IPS-11a (cell line): ENCODE measurements around the gene POLH.
A peak's percentile ranks its signal among the peaks of the same experiment; 100 is the strongest.

Source experiments
- H3K4me3 ChIP-seq: one replicate; pipeline ENCODE4 v1.5.1; 2013; ENCODE audit warnings: low read depth, low read length, control low read depth

Gene POLH

DNA sequence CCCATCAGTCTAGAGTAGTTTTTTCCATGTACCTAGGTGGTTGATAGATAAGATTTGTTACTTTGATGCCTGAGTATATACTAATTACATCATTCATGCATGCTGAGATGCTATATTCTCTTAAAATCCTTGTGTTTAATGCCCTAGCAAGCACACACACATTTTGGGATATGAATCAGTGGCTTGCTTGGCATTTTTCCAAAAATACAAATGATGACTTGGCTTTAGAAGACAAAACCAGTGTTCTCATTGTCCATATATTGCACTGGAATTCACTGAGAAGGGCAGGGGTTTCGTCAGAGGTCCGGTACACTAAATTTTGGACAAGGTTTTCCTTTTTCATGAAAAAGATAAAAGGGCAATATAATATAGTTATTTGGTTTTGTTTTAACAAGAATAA lies 28.2 kb downstream of the POLH start:
- no peak overlapping the region for H3K4me3 ChIP-seq

DNA sequence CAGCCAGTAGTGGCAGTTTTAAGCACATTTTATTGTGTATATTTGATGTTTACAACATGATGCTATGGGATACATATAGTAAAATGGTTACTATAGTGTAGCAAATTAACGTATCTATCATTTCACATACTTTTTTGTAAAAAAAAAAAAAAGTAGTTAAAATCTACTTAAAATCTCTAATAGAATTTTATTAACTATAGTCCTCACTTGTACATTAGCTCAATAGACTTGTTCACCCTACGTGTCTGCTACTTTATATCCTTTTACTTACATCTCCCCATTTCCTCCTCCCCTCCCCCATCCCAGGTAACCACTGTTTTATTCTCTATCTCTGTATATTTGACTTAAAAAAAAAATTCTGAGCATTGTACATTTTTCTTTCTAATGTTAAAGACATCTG lies 30.0 kb downstream of the POLH start:
- H3K4me3 ChIP-seq = no peak overlapping the region

DNA sequence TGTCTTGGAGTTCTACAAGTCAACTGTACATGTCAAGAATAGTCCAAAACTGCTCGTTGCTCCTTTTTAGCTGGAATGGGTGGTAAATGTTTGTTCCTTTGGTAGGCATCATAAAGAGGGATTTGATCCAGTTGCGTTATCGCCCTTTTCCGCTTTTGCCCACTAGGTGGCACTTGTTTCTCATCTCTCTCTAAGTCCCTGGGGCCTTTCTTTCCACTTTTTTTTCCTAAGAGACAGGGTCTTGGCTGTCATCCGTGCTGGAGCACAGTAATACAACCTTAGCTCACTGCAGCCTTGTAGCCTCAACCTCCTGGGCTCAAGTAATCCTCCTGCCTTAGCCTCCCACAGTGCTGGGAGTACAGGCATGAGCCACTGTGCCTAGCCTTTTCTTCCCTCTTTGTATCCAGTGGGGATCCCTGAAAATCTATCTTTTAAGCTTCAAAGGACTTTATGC lies 32.4 kb downstream of the POLH start:
- H3K4me3 ChIP-seq = no peak overlapping the region

DNA sequence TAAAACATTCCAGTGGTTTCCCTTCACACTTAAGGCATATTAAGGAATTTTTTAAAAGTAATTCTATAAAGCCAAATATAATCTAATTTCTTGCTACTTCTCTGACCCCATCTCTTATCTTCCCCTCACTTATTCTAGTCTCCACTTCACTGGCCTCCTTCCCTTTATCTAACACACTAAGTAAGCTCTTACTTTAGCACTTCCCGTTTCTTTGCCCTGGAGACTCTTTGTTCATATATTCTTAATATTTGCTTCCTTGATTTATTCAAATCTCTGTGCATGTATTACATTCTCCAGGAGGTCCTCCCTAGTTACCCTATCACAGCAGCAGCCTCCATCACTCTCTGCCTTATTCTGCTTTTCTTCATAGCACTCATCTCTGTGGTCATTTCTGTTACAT lies 32.8 kb downstream of the POLH start:
- no peak overlapping the region for H3K4me3 ChIP-seq

DNA sequence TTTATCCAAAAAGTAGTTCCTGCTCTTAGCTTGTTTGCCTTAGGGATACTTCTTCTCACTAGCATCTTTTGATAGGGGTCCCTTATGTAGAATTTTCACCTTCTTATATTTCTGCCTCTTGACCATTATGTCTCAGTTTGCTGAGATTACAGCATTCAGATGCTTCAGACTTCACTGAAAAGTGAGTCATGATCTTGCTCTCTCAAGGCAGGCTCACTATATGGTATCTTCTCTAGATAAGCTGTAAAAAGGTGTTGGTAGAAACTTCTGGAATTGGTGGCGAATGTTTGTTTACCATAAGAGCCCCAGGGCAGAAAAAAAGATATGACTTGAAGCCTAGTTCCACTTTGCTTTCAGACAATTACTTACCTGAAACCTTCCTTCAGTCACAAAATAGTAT lies 33.4 kb downstream of the POLH start:
- no peak overlapping the region for H3K4me3 ChIP-seq

DNA sequence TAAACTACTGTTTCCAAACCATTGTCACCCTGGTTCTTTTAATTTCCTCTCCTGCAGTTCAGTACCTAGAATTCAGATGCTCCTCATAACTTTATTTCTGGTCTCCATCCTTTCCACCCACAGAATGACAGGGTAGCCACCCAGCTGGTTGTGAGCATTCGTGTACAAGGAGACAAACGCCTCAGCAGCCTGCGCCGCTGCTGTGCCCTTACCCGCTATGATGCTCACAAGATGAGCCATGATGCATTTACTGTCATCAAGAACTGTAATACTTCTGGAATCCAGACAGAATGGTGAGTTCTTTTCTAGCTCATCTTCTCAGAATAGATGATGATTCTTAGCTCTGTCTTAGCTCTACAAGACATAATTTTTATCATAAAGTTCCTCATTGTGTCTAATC lies 34.4 kb downstream of the POLH start:
- H3K4me3 ChIP-seq = no peak overlapping the region

DNA sequence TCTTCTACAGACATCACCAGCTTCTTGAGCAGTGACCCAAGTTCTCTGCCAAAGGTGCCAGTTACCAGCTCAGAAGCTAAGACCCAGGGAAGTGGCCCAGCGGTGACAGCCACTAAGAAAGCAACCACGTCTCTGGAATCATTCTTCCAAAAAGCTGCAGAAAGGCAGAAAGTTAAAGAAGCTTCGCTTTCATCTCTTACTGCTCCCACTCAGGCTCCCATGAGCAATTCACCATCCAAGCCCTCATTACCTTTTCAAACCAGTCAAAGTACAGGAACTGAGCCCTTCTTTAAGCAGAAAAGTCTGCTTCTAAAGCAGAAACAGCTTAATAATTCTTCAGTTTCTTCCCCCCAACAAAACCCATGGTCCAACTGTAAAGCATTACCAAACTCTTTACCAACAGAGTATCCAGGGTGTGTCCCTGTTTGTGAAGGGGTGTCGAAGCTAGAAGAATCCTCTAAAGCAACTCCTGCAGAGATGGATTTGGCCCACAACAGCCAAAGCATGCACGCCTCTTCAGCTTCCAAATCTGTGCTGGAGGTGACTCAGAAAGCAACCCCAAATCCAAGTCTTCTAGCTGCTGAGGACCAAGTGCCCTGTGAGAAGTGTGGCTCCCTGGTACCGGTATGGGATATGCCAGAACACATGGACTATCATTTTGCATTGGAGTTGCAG lies 37.9 kb downstream of the POLH start:
- H3K4me3 ChIP-seq = no peak overlapping the region

DNA sequence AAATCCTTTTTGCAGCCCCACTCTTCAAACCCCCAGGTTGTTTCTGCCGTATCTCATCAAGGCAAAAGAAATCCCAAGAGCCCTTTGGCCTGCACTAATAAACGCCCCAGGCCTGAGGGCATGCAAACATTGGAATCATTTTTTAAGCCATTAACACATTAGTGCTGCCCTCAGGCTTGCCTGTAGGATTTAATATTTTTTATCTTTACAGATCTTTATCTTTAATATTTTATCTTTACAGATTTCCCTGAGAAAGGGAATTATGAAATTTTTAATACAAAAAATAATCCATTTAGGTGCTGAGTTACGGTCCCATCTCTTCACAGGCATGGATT lies 38.4 kb downstream of the POLH start:
- no peak overlapping the region for H3K4me3 ChIP-seq

DNA sequence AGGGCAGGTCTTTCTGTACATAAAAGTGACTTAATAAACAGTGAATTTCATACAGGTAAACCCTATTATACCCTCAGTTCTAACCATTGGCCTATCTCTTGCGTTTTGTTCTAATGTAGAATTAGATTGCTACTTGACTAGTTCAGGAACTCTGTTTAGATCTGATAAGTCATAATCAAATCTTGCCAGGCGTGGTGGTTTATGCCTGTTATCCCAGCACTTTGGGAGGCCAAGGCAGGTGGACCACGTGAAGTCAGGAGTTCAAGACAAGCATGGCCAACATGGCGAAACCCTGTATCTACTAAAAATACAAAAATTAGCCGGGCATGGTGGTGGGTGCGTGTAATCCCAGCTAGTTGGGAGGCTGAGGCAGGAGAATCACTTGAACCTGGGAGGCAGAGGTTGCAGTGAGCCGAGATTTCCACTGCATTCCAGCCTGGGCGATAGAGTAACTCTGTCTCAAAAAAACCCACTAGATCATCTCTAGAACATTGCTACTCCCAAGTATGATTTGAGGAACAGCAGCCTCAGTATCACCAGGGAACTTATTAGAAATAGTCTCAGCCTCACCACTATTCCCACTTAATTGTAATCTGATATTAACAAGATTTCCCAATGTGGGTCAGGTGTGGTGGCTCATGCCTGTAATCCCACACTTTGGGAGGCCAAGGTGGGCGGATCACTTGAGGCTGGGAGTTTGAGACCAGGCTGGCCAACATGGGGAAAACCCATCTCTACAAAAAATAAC lies 40.9 kb downstream of the POLH start:
- H3K4me3 ChIP-seq = no peak overlapping the region

DNA sequence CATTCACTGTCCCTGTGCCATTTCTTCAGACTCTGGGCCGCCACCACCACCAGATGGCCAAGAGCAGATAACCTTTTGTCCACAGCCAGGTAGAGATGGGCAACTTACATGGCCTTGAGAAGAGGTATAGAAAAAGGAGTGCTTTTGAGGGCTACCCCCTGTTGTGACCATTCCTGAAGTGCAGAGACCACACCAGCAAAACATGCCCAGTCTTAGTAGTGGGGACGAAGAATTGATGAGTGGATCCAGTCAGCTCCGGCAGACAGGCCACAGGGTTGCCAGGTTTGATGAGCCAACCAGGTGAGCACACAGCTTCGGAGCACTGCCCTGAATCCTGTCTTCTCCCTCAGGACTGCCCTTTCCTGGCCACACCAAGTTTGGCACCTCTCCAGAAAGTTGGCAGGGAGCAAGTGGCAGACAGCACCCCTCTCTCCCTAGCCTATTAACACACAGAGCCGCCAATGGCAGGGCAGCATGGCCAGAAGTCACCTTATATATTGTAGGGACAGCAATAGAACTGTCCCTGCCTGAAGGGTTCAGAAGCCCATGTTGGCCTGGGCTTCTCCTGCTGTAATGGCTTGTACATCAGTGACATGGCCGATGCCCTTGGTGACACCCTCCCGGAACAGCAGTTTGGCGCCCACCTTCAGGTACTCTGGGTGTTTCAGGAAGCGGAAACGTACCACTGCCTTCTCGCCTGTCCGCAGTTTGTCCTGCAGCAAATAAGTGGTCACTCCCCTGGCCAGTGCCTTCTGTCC lies 45.3 kb downstream of the POLH start:
- H3K4me3 ChIP-seq = no peak overlapping the region

DNA sequence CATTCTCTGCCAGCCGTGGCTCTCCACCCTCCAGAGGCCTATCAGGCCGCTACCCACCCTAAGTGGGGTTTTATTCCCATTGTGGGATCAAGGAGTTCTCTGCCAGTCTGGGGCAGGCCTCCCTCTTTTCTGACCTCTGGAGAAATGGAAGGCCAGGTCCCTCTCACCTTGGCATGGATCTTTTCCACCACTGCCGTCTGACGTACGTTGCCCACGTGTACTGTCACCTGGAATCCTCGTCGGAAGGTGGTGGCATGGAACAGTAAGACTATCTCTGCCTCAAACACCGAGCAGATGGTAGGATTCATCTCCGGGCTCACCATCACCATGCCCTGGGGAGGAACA lies 45.8 kb downstream of the POLH start:
- no peak overlapping the region for H3K4me3 ChIP-seq

DNA sequence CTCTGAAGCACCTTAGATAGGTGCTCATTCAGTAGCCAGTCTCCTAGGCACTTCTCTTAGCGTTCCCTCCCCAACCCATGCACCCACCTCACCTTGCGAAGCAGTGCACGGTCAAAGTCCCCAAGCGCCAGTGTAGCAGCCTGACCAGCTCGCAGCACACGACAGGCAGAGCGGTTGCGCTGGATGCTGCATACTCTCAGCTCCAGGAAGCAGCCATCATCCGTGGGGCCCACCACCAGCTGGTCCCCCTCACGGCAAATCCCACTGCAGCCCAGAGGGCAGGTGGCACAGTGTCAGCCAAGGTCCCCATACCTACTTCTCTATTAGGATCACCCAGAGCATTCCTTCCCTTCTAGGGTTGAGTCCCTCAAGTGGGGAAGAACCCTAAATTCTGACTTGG lies 46.6 kb downstream of the POLH start:
- H3K4me3 ChIP-seq = no peak overlapping the region

DNA sequence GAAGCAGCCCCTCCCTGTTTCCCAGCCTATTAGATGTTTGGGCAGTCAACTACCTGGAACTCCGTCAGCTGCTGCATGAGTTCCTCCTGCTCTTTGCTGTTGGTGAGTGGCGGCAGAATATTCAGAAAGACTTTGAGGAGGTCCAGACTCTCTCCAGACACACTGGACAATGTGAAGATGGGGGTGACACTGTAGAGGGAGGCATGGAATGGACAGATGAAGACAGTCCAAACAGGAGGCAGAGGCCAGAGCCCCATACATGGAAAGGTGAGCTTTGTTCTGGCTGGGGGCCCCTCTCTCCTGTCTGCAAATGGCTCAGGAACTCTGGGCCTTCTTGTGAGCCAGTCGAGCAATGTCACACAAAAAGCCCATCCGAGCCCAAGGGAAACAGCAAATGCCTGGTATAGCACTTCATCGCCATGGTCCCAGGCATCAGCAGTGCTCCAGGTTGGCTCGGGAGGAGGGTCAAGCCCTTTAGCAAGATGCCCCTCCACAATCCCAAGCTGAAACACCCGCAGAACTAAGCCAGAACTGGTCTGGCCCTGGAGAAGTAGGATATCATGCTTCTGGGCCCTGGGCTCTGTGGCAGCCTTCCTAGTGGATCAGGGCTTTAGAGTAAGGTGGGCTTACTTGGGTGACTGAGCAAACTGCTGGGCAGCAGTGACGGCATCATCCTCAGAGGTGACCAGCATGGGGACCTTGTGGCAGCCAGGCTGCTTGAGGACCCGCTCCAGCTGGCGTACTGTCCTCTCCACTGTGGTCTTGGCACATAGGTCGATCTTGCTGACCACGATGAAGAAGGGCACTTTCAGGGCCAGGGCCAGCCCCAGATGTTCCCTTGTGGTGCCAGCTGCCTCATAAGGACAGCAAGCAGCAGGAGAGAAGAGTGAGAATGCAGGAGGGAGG lies 48.1 kb downstream of the POLH start:
- no peak overlapping the region for H3K4me3 ChIP-seq

DNA sequence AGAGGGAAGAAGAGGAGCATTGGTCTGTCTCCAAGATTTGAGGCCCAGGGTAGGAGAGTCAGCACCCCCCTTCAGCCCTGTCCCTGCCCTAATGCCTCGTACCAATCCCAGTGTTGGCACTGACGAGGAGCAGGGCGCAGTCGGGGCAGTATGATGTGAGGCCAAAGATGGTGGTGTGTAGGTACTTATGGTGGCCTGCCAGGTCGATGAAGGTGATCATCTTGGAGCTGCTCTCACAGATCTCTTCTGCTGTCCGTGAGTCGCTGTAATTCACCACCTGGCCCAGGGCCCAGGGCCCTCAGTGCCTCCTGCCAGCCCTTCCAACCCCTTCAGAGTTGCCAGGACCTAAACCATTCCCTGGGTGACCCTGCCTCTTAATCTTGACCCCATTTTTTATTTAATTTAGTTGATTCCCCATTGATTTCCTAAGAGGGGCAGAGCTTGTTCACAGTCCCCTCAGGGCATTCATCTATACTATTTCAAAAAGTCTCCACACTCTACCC lies 48.9 kb downstream of the POLH start:
- no peak overlapping the region for H3K4me3 ChIP-seq

DNA sequence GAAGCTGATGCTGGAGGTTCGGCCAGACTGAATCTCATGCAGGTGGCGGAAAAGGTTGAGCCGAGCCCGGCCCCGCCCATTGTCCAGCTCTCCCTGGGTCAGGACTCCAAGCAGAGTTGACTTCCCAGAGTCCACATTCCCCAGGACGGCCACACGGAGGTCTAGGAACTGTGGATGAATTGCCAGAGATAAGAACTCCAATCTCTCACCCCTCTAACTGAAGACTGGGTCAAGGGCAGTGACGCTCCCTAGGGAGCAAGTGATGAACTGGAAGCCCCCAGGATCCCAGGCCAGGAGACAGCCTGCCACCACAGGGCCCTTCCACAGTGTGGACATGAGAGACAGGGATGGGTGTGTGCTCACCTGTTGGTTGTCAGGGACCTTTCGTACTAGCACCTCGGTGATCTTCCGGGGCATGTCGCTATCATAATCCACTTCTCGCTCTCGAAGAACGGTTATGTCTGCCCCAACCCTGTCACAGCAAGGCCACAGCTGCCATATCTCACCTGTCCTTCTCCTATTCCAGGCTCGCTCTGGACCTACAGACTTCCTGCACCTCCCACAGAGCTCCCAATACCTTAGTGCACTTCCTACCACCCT lies 49.5 kb downstream of the POLH start:
- no peak overlapping the region for H3K4me3 ChIP-seq

DNA sequence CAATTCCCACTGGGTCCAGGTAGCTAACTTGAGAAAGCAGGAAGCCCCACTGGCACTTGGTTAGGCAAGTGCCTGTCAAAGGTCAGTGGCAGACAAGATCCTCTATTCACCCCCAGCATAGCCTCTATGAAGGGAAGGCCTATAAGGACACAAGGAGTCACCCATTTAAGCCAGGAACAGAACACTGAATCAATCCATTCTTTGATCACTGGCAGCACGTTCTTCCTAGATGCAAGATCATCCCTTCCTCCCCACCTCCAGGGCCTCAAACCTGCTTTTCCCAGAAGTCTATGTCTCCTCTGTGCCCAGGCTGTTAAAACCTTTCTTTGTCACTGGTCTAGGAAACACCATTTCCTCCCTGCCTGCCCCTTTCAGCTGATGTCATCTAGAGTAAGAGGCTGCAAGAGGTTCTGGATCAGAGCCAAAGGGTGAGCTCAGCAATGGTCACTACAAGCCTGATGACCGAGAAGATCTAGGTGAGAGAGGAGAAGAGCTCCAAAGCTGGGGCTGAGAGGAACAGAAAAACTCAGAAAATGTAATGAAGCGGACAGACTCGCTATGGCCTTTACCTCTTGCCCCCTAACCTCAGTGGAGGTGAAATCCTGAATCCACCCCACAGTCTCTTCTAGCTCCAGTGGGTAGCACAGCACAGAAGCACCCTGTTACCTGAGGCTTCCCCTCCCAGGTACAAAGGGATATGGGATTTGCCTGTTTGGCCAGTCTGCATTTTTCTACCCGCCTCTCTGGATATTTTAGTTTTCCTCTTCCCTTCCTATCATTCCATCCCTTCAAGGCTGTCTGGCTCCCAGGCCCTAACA lies 51.2 kb downstream of the POLH start:
- no peak overlapping the region for H3K4me3 ChIP-seq

DNA sequence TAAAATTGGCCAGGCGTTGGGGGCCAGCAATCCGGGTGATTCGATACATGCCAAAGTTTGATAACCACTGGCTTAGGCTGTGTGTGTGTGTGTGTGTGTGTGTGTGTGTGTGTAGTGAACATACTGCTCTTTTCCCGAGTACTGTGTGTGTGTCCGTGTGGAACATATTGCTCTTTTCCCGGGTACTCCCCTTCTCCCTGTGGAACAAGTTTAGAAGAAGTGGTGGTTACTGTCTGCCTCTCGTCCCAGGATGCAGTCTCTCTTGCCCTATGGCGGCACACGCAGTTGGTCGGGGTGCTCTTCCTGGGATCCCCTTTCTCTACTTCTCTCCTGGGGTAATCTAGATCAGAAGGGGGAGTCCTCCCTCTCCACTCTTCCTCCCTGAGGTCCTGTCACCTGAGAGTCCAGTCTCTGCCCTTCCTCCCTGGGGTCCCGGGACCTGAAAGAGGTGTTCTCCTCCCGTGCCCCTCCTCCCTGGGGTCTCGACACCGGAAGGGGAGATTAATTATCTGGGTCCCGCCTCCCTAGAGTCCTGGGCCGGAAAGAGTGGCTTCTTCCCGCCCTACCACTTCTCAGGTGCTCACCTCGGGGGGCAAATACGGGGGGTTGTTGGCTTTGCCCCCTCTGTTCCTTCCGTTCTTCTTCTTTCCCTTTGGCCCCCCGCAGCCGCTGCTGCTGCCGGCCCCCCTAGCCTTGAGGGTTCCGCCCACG lies 52.6 kb downstream of the POLH start:
- H3K4me3 ChIP-seq = peak overlapping the region; percentile 81

DNA sequence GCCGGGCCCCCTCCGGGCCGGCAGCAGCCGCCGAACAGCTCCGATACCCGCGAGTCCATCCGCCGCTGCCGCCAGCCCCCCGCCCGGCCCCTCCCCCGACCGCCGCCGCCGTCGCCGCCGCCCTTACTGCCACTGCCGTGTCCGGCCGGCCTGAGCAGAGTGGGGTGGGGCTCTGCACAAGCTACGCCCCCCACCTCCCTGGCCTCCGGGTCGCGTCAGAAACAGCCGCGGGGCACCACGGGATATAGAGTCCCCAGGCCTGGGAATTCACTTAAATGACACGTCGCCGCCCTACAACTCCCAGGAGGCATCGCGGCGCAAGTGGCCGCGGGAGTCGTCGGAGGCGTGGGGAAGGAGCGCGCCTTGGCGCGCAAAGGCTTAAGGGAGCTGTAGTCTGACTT lies 53.1 kb downstream of the POLH start, which contains the start of gene GTPBP2:
Gene GTPBP2 (minus strand): TSS at position 161 of the 401 bp plus-strand sequence. CDS start 102 bp downstream, at position 59.
- peak within 1 kb of the TSS; percentile 81 for H3K4me3 ChIP-seq
